ENCODE measurements around the gene TREM1.

The TREM1 gene

GRCh38 chr6:41294214-41294872 is 7.9 kb upstream of the TREM1 start:
- DNase-seq (ENCODE audit: low read depth) = no peak

- no peak for DNase-seq (ENCODE audit: low read depth)
These were observed 5.2 kb upstream of the TREM1 start for GRCh38 chr6:41291717-41292116.

DNA sequence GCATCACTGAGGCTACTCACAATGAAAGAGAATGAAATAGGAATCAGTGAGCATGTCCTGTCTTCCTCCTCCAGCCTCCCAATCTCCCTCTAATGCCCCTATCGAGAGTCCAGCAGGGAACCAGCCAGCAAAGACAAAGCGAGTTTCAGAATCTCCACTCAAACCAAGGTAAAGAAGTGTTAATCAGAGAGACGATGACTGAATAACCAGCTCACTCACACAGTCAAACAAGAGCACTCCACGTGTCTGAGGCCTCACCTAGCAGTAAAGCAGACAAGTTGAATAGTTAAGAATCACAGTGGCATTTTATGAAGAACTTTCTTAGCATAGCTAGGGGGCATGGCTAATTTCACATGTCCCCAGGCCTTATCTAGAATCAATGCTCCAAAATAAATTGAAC is 3.3 kb upstream of the TREM1 start:
- DNase-seq (ENCODE audit: low read depth) = no peak

GRCh38 chr6:41288754-41289129 is 2.3 kb upstream of the TREM1 start:
- no peak for DNase-seq (ENCODE audit: low read depth)

DNA sequence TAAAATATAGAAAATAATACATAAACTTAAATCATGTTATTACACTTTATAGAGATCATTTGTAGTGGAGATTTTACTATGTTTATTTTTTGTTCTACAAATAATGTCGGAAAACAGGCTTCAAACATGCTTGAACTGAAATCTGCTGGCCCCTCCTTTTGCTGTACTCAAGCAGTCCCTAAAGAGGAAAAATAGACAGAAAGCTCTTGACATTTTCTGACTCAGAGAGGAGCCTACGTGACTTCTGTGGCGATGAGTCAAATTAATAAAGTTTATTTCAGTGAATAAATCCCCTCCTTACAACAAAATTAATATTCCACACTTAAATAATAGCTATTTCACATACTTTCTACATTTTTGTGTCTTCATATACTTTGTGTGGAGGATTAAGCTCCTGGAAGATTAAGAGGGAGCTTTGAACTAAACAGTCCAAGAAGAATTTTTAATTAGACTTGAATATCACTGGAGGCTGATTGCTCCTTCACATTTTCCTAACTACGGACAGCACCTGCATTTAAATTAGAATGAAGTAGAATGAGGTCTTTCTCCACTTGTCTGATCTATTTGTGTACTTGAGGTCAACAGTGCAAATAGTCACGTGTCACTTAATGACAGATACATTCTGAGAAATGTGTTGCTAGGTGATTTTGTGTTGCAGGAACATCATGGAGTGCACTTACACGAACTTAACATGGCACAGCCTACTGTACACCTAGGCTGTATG is 1.7 kb upstream of the TREM1 start:
- no peak for DNase-seq (ENCODE audit: low read depth)

GRCh38 chr6:41284726-41285125 is 1.8 kb downstream of the TREM1 start:
- no peak for DNase-seq (ENCODE audit: low read depth)

DNA sequence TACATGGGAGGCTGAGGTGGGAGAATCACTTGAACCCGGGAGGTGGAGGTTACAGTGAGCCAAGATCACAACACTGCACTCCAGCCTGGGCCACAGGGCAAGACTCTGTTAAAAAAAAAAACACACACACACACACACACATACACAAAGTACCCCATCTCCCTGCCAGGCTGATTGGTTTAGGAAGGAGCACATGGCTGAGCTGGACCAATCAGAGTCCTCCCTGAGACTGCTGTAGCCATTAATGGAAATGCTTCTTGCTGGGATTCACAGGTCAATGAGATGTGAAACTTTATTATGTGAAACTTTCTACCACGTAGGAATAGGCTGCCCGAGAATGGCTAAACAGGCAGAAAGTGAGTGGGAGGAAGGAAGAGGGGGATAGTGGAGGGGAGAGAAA is 2.9 kb downstream of the TREM1 start:
- DNase-seq (ENCODE audit: low read depth) = no peak

GRCh38 chr6:41280381-41281057 is 6.0 kb downstream of the TREM1 start:
- DNase-seq (ENCODE audit: low read depth) = no peak

DNA sequence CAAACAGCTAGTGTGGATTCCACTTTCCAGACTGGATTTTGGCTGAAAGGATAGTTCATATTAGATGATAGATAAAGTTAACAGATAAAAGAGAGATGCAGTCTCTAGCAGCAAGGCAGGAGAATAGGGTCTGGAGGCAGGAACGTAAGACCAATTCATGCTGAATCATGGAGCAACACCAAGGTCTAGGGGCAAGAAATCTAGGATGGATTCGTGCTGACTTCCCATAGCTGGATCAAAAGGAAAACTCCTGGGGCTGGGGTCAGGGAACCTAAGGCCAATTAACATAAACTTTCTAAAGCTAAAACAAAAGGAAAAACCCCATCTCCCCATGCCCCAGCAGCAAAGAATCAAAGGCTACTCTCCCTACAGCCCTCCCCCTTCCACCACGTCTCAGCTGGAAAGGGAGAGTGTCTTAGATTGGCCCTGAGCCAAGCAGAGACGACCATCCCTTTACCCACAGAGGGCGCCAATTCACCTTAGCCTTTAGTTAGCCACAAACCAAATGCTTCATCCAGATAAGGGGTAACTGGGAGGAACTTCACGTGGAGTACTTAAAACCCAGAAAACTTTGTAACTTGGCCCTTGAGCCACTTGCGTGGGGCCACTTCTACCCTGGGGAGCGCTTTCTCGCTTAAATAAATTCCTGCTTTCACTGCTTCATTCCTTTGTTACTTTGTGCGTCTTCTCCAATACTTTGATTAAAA is 7.6 kb downstream of the TREM1 start:
- peak; percentile 5 for DNase-seq (ENCODE audit: low read depth)

GRCh38 chr6:41277605-41278004 is 8.9 kb downstream of the TREM1 start:
- no peak for DNase-seq (ENCODE audit: low read depth)

GRCh38 chr6:41275489-41275888 is 11.0 kb downstream of the TREM1 start:
- no peak for DNase-seq (ENCODE audit: low read depth)

GRCh38 chr6:41274256-41274655 is 12.2 kb downstream of the TREM1 start:
- no peak for DNase-seq (ENCODE audit: low read depth)

DNA sequence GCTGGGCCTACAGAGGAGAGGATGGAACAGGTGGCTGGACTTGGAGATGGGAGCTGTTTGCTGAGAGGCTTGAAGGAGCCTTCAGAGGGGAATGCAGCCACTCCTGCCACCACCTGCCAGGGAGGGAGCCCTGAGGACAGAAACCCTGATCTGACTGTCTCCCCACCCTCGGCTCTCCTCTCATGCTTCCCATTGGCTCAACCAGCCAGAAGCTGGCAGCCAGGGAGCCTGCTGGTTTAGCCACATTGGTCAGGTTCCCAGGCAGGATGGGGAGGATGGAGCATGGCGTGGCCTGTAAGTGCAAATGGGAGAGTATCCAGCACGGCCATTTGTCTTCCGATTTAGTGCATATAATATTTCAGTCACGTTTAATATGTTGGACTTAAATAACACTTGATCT is 12.8 kb downstream of the TREM1 start:
- DNase-seq (ENCODE audit: low read depth) = no peak

DNA sequence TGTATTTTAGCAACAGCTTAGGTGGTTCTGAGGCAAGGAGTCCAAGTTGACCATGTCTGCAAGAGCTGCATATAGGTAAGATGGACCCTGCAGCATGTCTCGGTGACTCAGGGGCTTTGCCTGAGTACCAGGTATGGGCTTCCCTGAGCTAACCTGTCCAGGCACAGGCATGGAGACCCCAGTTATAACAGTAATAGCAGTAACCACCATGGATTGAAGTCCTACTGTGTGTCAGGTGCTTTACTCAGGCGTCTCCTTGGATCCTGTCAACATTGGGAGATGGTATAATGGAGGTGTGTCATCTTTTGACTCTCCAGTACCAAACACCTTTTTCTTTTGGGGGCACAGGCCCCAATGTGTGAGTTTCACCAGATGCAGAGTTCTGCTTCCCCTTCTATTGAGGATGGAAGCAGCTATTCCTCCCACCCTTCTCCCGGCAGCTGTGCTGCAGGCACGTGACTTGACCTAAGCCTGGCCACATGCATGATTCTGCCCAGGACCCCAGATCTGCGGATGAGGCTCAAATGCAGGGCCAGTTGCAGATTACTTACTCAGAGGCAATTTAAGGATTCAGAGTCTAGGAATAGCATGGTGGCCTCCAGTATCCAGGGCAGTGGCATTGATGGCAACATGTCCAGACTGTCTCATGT is 13.8 kb downstream of the TREM1 start:
- no peak for DNase-seq (ENCODE audit: low read depth)

DNA sequence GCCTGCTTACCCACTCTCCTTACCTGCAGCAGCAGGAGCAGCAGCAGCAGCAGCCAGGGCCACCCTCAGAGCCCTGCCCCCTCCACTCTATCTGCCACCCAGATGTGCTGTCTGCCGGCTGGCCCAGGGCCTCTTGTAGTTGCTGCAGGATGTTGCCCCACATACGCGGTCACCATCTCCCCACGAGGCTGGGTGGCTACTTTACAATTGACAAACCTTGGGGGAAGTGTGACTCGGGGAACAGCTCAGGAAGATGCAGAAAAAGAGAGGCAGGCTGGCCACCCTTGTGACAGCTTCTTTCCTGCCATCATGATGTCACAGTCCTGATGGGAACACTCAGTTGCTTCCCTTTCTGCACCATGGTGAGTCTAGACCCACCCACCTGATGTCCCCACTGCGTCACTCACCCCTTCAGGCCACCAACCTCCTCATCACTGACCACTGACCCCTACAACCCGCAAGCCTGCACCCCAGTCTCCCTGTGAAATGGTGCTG is 14.5 kb downstream of the TREM1 start:
- DNase-seq (ENCODE audit: low read depth) = no peak

GRCh38 chr6:41269716-41270115 is 16.8 kb downstream of the TREM1 start:
- DNase-seq (ENCODE audit: low read depth) = no peak

DNA sequence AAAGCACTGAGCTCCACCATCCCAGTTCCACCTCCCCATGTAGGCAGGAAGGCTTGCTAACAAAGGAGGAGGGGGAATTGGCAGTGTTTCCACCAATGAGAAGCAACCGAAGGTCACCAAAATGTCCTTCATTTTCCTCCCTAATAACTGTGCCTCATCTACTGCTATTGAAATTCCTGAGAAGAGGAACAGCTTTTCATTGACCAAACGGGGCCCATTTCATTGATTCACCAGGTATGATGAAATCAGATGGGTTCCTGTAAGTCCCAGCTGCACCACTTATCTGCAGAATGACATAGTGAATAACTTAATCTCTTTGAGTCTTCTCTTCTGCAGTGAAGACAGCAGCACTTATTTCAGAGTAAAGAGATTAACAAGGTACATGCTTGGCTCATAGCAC is 17.3 kb downstream of the TREM1 start:
- DNase-seq (ENCODE audit: low read depth) = no peak

- no peak for DNase-seq (ENCODE audit: low read depth)
These were observed 18.0 kb downstream of the TREM1 start for GRCh38 chr6:41268478-41268877.

- DNase-seq (ENCODE audit: low read depth) = no peak
These were observed 19.9 kb downstream of the TREM1 start for GRCh38 chr6:41266541-41266940.

DNA sequence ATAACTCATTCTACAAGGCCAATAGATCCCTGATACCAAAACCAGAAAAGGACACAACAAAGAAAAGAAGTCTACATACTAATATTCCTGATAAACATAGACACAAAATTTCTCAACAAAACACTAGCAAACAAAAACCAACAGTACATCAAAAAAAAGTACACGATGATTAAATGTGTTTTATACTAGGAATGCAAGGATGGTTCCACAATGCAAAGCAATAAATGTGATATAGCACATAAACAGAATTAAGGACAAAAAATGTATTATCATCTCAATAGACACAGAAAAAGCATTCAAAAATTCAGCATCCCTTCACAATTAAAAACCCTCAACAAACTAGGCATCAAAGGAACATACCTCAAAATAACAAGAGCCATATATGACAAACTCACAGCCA is 23.2 kb downstream of the TREM1 start:
- no peak for DNase-seq (ENCODE audit: low read depth)

GRCh38 chr6:41262401-41262800 is 24.1 kb downstream of the TREM1 start:
- DNase-seq (ENCODE audit: low read depth) = no peak

DNA sequence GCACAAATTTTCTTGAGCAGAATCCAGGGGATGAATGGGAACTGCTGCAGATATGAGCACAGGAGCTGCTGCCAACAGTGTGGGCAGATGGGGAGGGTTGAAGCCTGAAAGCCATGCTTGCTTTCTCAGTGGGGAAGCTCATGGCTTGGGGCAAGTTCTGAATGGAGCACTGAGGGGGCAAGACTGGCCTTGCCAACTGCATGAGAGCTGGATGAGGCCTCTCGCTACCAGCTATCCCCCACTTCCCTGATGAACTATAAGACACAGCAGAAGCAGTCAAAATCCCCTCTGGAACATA is 28.3 kb downstream of the TREM1 start:
- DNase-seq (ENCODE audit: low read depth) = no peak

Measured in HS-27A (cell line).